ENCODE results near the gene REC114.

The REC114 gene

DNA sequence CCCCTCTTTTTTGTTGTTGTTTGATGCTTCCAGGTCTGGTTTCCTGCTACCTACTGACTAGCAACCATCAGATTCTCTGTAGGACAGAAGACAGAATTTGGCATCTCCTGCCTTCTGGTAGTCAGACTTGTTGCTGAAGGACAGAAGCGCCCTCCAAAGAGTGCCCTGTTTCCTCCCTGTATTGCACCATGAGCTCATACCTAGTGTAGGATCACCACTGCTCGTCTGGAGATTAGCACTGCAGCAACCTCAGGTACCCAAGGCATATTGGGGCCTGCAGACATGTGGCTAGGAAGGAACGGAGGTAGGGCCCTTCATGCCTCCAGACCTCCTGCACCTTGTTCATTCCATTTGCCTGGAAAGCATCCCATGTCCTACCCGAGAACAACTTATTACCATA is 112.1 kb downstream of the REC114 start:
- peaks cover 31% of the 10 kb centered on the region for H3K36me3 ChIP-seq (ENCODE audit: low read depth)
- ATAC-seq (ENCODE audit: low read depth) (no peak), DNase-seq (ENCODE audit: low spot score) (no peak)
- no peak overlapping the region for H3K4me3 ChIP-seq (ENCODE audit: severe bottlenecking)
- H3K9me3 ChIP-seq (ENCODE audit: severe bottlenecking): no peaks in the 10 kb centered on the region
- no peaks in the 10 kb centered on the region for H3K4me1 ChIP-seq (ENCODE audit: insufficient read depth, poor library complexity, severe bottlenecking)
- TF ChIP-seq, protein P1, sequence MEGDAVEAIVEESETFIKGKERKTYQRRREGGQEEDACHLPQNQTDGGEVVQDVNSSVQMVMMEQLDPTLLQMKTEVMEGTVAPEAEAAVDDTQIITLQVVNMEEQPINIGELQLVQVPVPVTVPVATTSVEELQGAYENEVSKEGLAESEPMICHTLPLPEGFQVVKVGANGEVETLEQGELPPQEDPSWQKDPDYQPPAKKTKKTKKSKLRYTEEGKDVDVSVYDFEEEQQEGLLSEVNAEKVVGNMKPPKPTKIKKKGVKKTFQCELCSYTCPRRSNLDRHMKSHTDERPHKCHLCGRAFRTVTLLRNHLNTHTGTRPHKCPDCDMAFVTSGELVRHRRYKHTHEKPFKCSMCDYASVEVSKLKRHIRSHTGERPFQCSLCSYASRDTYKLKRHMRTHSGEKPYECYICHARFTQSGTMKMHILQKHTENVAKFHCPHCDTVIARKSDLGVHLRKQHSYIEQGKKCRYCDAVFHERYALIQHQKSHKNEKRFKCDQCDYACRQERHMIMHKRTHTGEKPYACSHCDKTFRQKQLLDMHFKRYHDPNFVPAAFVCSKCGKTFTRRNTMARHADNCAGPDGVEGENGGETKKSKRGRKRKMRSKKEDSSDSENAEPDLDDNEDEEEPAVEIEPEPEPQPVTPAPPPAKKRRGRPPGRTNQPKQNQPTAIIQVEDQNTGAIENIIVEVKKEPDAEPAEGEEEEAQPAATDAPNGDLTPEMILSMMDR (IDR thresholded peaks at IDR 0.05; ENCODE audit: poor library complexity, severe bottlenecking): no peak
- H3K27ac ChIP-seq (ENCODE audit: poor library complexity, severe bottlenecking): no peak overlapping the region
- no peaks in the 10 kb centered on the region for H3K27me3 ChIP-seq (ENCODE audit: insufficient read depth, poor library complexity, severe bottlenecking)

DNA sequence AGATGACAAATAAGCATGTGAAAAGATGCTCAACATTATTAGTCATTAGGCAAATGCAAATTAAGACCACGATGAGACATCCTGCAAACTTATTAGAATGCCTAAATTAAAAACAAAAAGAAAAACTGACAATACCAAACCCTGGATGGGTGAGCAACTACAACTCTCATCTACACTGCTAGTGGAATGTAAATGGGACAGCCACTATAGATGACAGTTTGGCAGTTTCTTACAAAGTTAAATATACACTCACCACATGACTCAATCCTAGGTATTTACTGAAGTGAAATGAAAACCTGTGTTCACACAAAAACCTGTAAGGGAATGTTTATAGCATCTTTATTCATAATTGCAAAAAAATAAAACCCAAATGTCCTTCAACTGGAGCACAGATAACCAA is 115.6 kb downstream of the REC114 start:
- peaks cover 63% of the 10 kb centered on the region for H3K36me3 ChIP-seq (ENCODE audit: low read depth)
- TF ChIP-seq, protein P1 (IDR thresholded peaks at IDR 0.05; ENCODE audit: poor library complexity, severe bottlenecking): no peak
- H3K9me3 ChIP-seq (ENCODE audit: severe bottlenecking): no peaks in the 10 kb centered on the region
- no peak for ATAC-seq (ENCODE audit: low read depth)
- H3K4me1 ChIP-seq (ENCODE audit: insufficient read depth, poor library complexity, severe bottlenecking): no peaks in the 10 kb centered on the region
- no peak for DNase-seq (ENCODE audit: low spot score)
- no peak overlapping the region for H3K27ac ChIP-seq (ENCODE audit: poor library complexity, severe bottlenecking)
- no peaks in the 10 kb centered on the region for H3K27me3 ChIP-seq (ENCODE audit: insufficient read depth, poor library complexity, severe bottlenecking)
- no peak overlapping the region for H3K4me3 ChIP-seq (ENCODE audit: severe bottlenecking)

DNA sequence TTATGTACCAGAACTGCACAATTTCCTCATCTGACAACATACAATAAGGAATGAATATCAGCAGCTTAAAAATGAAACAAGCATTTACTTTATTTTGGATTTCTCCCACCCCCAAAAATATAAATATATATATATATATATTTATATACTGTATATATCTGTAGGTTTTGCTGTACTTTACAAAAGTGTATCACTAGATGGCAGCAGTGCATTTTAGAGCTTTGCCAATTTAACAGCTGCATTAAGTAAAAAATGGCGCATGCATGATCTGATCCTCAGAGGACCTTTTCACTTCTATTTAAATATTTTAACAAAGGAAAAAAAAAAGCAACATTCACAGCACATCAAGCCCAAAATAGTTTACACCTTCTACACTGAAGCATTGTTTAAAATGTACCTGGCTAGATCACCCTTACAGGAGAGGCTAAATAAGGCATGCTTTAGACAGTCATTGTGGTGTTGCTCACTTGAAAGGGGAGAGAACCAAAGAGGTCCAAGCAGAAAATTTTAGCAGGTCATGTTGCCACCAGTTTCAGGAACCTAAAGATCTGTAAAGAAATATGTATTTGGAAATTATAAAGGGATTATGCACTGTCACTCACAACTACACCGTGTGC is 117.6 kb downstream of the REC114 start:
- Histone ChIP-seq H3K36me3 (ENCODE audit: low read depth) (peaks cover 76% of the 10 kb centered on the region), H3K9me3 (ENCODE audit: severe bottlenecking) (no peaks in the 10 kb centered on the region), H3K27ac (ENCODE audit: poor library complexity, severe bottlenecking) (no peak overlapping the region), H3K4me3 (ENCODE audit: severe bottlenecking) (no peak overlapping the region), H3K27me3 (ENCODE audit: insufficient read depth, poor library complexity, severe bottlenecking) (no peaks in the 10 kb centered on the region), H3K4me1 (ENCODE audit: insufficient read depth, poor library complexity, severe bottlenecking) (peaks cover 3% of the 10 kb centered on the region)
- DNase-seq (ENCODE audit: low spot score): no peak
- peak; percentile 79 for ATAC-seq (ENCODE audit: low read depth)
- TF ChIP-seq, protein P1 (IDR thresholded peaks at IDR 0.05; ENCODE audit: poor library complexity, severe bottlenecking): peak; percentile 86

DNA sequence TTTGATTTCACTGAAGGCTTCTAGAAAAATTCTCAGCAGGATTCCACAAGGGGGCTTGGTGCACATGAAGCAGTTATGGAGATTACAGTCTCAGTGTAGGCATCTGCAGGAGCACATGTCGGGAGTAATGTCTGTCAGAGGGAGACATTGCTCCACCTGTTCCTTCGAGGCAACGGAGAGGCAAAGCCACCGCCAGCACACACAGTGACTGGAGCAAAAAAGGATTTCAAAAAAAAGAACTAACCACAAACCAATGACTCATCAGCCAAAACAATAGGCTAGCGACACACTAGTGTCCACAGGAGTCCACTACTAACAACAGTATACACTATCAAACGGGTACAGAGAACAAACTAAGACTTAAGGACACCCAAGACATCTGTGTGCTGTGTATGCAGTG is 121.3 kb downstream of the REC114 start:
- no peaks in the 10 kb centered on the region for H3K9me3 ChIP-seq (ENCODE audit: severe bottlenecking)
- H3K4me1 ChIP-seq (ENCODE audit: insufficient read depth, poor library complexity, severe bottlenecking): peaks cover 3% of the 10 kb centered on the region
- H3K36me3 ChIP-seq (ENCODE audit: low read depth): peaks cover 92% of the 10 kb centered on the region
- H3K4me3 ChIP-seq (ENCODE audit: severe bottlenecking): no peak overlapping the region
- no peak overlapping the region for H3K27ac ChIP-seq (ENCODE audit: poor library complexity, severe bottlenecking)
- ATAC-seq (ENCODE audit: low read depth): peak; percentile 70
- no peaks in the 10 kb centered on the region for H3K27me3 ChIP-seq (ENCODE audit: insufficient read depth, poor library complexity, severe bottlenecking)
- no peak for DNase-seq (ENCODE audit: low spot score)
- TF ChIP-seq, protein P1 (IDR thresholded peaks at IDR 0.05; ENCODE audit: poor library complexity, severe bottlenecking): no peak

DNA sequence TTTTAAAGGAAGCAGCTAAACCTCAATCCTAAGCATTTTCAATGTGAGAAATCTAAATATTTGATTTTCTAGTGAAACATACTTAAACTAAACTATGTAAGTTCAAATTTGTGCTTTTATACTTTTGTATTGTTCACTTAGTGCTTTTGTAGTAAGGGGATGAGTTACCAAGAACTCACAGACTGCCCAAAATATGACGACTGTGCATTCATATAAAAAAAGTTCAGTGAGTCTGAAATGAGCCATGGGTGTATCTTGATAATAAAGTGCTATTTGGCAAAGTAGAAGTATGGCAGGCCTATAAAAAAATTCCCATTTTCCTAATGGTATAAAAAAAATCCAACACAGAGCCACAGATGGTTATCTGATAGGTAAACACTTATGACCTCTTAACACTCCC is 124.1 kb downstream of the REC114 start:
- TF ChIP-seq, protein P1 (IDR thresholded peaks at IDR 0.05; ENCODE audit: poor library complexity, severe bottlenecking): no peak
- DNase-seq (ENCODE audit: low spot score) (no peak), ATAC-seq (ENCODE audit: low read depth) (no peak)
- Histone ChIP-seq H3K27me3 (ENCODE audit: insufficient read depth, poor library complexity, severe bottlenecking) (no peaks in the 10 kb centered on the region), H3K36me3 (ENCODE audit: low read depth) (peaks cover 94% of the 10 kb centered on the region), H3K4me1 (ENCODE audit: insufficient read depth, poor library complexity, severe bottlenecking) (peaks cover 3% of the 10 kb centered on the region), H3K9me3 (ENCODE audit: severe bottlenecking) (no peaks in the 10 kb centered on the region), H3K27ac (ENCODE audit: poor library complexity, severe bottlenecking) (no peak overlapping the region), H3K4me3 (ENCODE audit: severe bottlenecking) (no peak overlapping the region)

Measured in RWPE2 (cell line).